ENCODE measurements around the gene EID2B. TPM values are rescaled to one million over a fixed set of nuclear protein-coding genes. Genes with fewer than 3 reads are reported as not detected.

EID2B gene
- under 1 TPM; 0.18 to 0.78 (median 0.46) TPM for total RNA-seq
- long read RNA-seq, result 0 reads

- Histone ChIP-seq H3K4me3 (peak within 1 kb of the TSS; percentile 92 to 99 (median 93)), H3K4me1 (peaks cover 0 to 6% (median 3%) of the 10 kb centered on the region in 4 donors), H3K36me3 (no peaks in the 10 kb centered on the region), H3K27me3 (no peaks in the 10 kb centered on the region), H3K9me3 (no peaks in the 10 kb centered on the region), H3K27ac (peak within 1 kb of the TSS; percentile 58 to 62 (median 61))
- 0% methylated on average over 26 of the region's 65 CpGs for WGBS (ENCODE audit: insufficient coverage, low coverage, low lambda C conversion rate, missing lambda C conversion rate)
- ATAC-seq, result peak; percentile 97 to 99 (median 98)
- DNase-seq, result peak; percentile 95 to 97 (median 96)
- TF ChIP-seq POLR2A (IDR thresholded peaks at IDR 0.05), result peak; percentile 40
- TF ChIP-seq, protein P1, sequence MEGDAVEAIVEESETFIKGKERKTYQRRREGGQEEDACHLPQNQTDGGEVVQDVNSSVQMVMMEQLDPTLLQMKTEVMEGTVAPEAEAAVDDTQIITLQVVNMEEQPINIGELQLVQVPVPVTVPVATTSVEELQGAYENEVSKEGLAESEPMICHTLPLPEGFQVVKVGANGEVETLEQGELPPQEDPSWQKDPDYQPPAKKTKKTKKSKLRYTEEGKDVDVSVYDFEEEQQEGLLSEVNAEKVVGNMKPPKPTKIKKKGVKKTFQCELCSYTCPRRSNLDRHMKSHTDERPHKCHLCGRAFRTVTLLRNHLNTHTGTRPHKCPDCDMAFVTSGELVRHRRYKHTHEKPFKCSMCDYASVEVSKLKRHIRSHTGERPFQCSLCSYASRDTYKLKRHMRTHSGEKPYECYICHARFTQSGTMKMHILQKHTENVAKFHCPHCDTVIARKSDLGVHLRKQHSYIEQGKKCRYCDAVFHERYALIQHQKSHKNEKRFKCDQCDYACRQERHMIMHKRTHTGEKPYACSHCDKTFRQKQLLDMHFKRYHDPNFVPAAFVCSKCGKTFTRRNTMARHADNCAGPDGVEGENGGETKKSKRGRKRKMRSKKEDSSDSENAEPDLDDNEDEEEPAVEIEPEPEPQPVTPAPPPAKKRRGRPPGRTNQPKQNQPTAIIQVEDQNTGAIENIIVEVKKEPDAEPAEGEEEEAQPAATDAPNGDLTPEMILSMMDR (IDR thresholded peaks at IDR 0.05), result peak; percentile 93 to 99 (median 96)
- intact Hi-C loops (cut with DNase I), result loop anchor here (5.0 to 10.0 kb wide), 3 partner anchors 55 to 98 kb away; partner anchors contain the start of gene RPS16 (in 1 of the 2)
These were observed at the start of gene EID2B for GRCh38 chr19:39532233-39533002. Gene EID2B (minus strand): TSS chr19:39532852. CDS start chr19:39532802, 50 bp downstream.

DNA sequence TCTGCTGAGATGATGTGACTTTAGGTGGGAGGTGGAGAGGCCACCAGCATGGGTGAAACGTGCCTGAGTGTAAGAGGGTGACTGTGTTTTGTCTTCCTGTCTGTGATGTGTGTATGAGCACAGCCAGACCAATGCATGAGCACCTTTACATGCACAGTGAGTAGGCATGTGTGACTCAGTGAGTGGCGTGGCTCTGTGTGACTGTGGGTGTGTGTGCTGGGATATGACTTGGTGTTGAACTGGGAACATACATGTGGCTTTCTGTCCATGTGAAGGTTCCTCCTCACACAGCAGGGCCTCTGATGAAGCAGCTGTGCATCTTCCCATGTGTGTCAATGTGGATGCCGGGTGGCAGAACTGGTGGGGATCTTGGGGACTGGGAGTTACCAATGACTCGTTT lies 49.8 kb upstream of the EID2B start:
- H3K9me3 ChIP-seq, result no peaks in the 10 kb centered on the region
- no peaks in the 10 kb centered on the region for H3K4me1 ChIP-seq
- intact Hi-C loops (cut with DNase I), result no loop called here
- H3K27ac ChIP-seq, result no peak overlapping the region
- H3K27me3 ChIP-seq, result no peaks in the 10 kb centered on the region
- WGBS (ENCODE audit: insufficient coverage, low coverage, low lambda C conversion rate, missing lambda C conversion rate), result 33% methylated on average over 4 of the region's 4 CpGs
- H3K4me3 ChIP-seq, result no peak overlapping the region
- H3K36me3 ChIP-seq, result no peaks in the 10 kb centered on the region
- ATAC-seq (no peak), DNase-seq (no peak)
- TF ChIP-seq POLR2A (IDR thresholded peaks at IDR 0.05), result no peak
- TF ChIP-seq, protein P1 (IDR thresholded peaks at IDR 0.05), result no peak

DNA sequence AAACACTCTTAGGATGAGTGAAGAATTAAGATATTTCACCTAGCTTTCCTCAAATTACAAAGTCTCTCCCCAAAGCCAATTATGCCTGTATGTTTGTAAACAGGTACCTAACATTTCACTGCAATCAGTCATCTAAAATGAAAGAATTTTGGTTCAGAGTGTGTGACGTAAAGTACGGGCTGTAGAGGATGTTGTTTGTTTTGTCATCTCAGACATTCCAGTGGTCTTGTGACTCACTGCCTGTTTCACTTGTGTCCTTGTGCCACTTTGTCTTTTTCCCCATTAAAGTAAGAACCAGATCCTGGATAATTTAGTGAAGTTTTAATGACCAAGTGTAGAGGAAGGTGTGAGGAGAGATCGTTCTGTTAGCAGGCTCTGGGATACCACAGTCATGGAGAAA lies 36.0 kb upstream of the EID2B start:
- H3K27ac ChIP-seq, result no peak overlapping the region
- WGBS (ENCODE audit: insufficient coverage, low coverage, low lambda C conversion rate, missing lambda C conversion rate), result 40% methylated on average over 3 of the region's 3 CpGs
- ATAC-seq (no peak), DNase-seq (no peak)
- H3K27me3 ChIP-seq, result no peaks in the 10 kb centered on the region
- intact Hi-C loops (cut with DNase I), result no loop called here
- H3K9me3 ChIP-seq, result no peaks in the 10 kb centered on the region
- H3K4me3 ChIP-seq, result no peak overlapping the region
- TF ChIP-seq POLR2A (IDR thresholded peaks at IDR 0.05), result no peak
- TF ChIP-seq, protein P1 (IDR thresholded peaks at IDR 0.05), result no peak
- H3K4me1 ChIP-seq, result no peaks in the 10 kb centered on the region
- no peaks in the 10 kb centered on the region for H3K36me3 ChIP-seq

- no peaks in the 10 kb centered on the region for H3K4me1 ChIP-seq
- no peaks in the 10 kb centered on the region for H3K27me3 ChIP-seq
- H3K4me3 ChIP-seq, result no peak overlapping the region
- H3K27ac ChIP-seq, result no peak overlapping the region
- DNase-seq (no peak), ATAC-seq (no peak)
- intact Hi-C loops (cut with DNase I), result no loop called here
- no peaks in the 10 kb centered on the region for H3K9me3 ChIP-seq
- no peaks in the 10 kb centered on the region for H3K36me3 ChIP-seq
- TF ChIP-seq, protein P1 (IDR thresholded peaks at IDR 0.05), result no peak
- 44% methylated on average over 3 of the region's 3 CpGs for WGBS (ENCODE audit: insufficient coverage, low coverage, low lambda C conversion rate, missing lambda C conversion rate)
These were observed 33.4 kb upstream of the EID2B start for GRCh38 chr19:39566064-39566463.
